H1 (cell line): Measurements from ENCODE around the gene OR56A3.

Experiments
- ATF2 ChIP-seq: IDR thresholded peaks from 2 replicates; pipeline ENCODE4 v1.6.1; 2012; ENCODE audit warnings: low read length, inconsistent platforms
- CEBPB ChIP-seq: IDR thresholded peaks from 2 replicates; pipeline ENCODE4 v1.6.1; 2012; ENCODE audit warnings: low read depth, low read length
- CTCF ChIP-seq, 3 experiments: IDR thresholded peaks; 1 replicate in 2 of 3; 2 replicates in 1 of 3; pipeline versions ENCODE4 v1.5.1 to v1.6.1; 2011; ENCODE audit warnings: low read length in 3 of 3, mild to moderate bottlenecking in 3 of 3, inconsistent platforms in 2 of 3, low read depth in 1 of 3, moderate library complexity in 1 of 3; ENCODE audit not compliant: insufficient read depth in 1 of 3; ENCODE audit errors: control extremely low read depth in 1 of 3
- EP300 ChIP-seq, 2 experiments: IDR thresholded peaks; 1 replicate in 1 of 2; 2 replicates in 1 of 2; pipeline ENCODE4 v1.6.1; 2011 to 2012; ENCODE audit warnings: low read depth in 2 of 2, low read length in 2 of 2, mild to moderate bottlenecking in 2 of 2, borderline replicate concordance in 1 of 2, inconsistent platforms in 1 of 2, moderate library complexity in 1 of 2
- EZH2 ChIP-seq: fragments of 200-600 bp; sonication (generic); IDR thresholded peaks from 2 replicates; pipeline ENCODE4 v1.7.1; 2012; ENCODE audit warnings: low read depth, mild to moderate bottlenecking, moderate library complexity, low read length, inconsistent platforms; ENCODE audit not compliant: severe bottlenecking
- HDAC6 ChIP-seq: IDR thresholded peaks from one replicate; pipeline ENCODE4 v1.7.1; 2012; ENCODE audit warnings: low read depth, mild to moderate bottlenecking, inconsistent platforms, low read length, moderate library complexity
- JUN ChIP-seq: IDR thresholded peaks from 2 replicates; pipeline ENCODE4 v1.6.1; 2011; ENCODE audit warnings: low read depth, mild to moderate bottlenecking, improper control_type of control experiment, low read length
- KDM5A ChIP-seq: fragments of 200-600 bp; IDR thresholded peaks from 2 replicates; pipeline ENCODE4 v1.7.1; 2012; ENCODE audit warnings: mild to moderate bottlenecking, low read length, inconsistent platforms, mixed read lengths
- MAFK ChIP-seq: IDR thresholded peaks from 2 replicates; pipeline ENCODE4 v1.6.1; 2012; ENCODE audit warnings: low read depth, mild to moderate bottlenecking, improper control_type of control experiment, low read length
- POLR2A ChIP-seq, 2 experiments: IDR thresholded peaks; 1 replicate in 1 of 2; 2 replicates in 1 of 2; pipeline ENCODE4 v1.6.1; 2011; ENCODE audit warnings: low read depth in 2 of 2, low read length in 2 of 2, mild to moderate bottlenecking in 2 of 2; ENCODE audit errors: control extremely low read depth in 1 of 2
- POLR2AphosphoS5 ChIP-seq: IDR thresholded peaks from 2 replicates; pipeline ENCODE4 v1.6.1; 2011; ENCODE audit warnings: low read depth, low read length
- SIRT6 ChIP-seq: IDR thresholded peaks from one replicate; pipeline ENCODE4 v1.7.1; 2012; ENCODE audit warnings: low read length, inconsistent platforms
- TAF1 ChIP-seq: IDR thresholded peaks from 2 replicates; pipeline ENCODE4 v1.6.1; 2011; ENCODE audit warnings: mild to moderate bottlenecking, low read depth, low read length
- TBP ChIP-seq: IDR thresholded peaks from 2 replicates; pipeline ENCODE4 v1.6.1; 2011; ENCODE audit warnings: low read depth, low read length, improper control_type of control experiment

- TF ChIP-seq CTCF (IDR thresholded peaks at IDR 0.05; ENCODE audit: control extremely low read depth in 1 of 3, insufficient read depth in 1 of 3, low read depth in 1 of 3, low read length in 3 of 3) (no peak), SIRT6 (no peak), EZH2 (no peak), TBP (no peak), JUN (no peak), KDM5A (no peak), POLR2AphosphoS5 (no peak), MAFK (no peak), CEBPB (no peak), POLR2A (IDR thresholded peaks at IDR 0.05; ENCODE audit: control extremely low read depth in 1 of 2, low read depth in 2 of 2, low read length in 2 of 2) (no peak), ATF2 (no peak), EP300 (IDR thresholded peaks at IDR 0.05; ENCODE audit: borderline replicate concordance in 1 of 2, low read depth in 2 of 2, low read length in 2 of 2) (no peak), TAF1 (no peak), HDAC6 (no peak)
Observed at GRCh38 chr11:5967708-5968107, 25.7 kb downstream of the OR56A3 start.
